PFSK-1 (cell line): Measurements from ENCODE around the gene KAT8.

Source experiments
- FOXP2 ChIP-seq: optimal IDR thresholded peaks from 2 replicates; pipeline ENCODE3; 2011; ENCODE audit warnings: borderline replicate concordance, control low read depth, inconsistent platforms; ENCODE audit not compliant: insufficient read depth; ENCODE audit errors: extremely low read length, extremely low read depth
- POLR2AphosphoS5 ChIP-seq: IDR thresholded peaks from 2 replicates; pipeline ENCODE4 v1.6.1; 2012; ENCODE audit warnings: low read depth, mild to moderate bottlenecking, control low read depth, low read length, moderate library complexity
- REST ChIP-seq, 2 experiments: IDR thresholded peaks; 2 replicates each; pipeline versions ENCODE4 v1.6.1 to v1.8.0; 2011 to 2012; ENCODE audit warnings: low read depth in 2 of 2, low read length in 2 of 2, control low read depth in 1 of 2, inconsistent platforms in 1 of 2, mild to moderate bottlenecking in 1 of 2, moderate library complexity in 1 of 2; ENCODE audit not compliant: insufficient read depth in 1 of 2
- SIN3A ChIP-seq: IDR thresholded peaks from 2 replicates; pipeline ENCODE4 v1.6.1; 2012; ENCODE audit warnings: mild to moderate bottlenecking, low read length, moderate library complexity, borderline replicate concordance; ENCODE audit not compliant: insufficient read depth
- TAF1 ChIP-seq: IDR thresholded peaks from 2 replicates; pipeline ENCODE4 v1.6.1; 2012; ENCODE audit warnings: low read length, control low read depth, borderline replicate concordance; ENCODE audit not compliant: insufficient read depth

GRCh38 chr16:31149332-31149731 is 31.9 kb downstream of the KAT8 start:
- TF ChIP-seq POLR2AphosphoS5 (no peak), TAF1 (no peak), SIN3A (no peak), REST (IDR thresholded peaks at IDR 0.05; ENCODE audit: insufficient read depth in 1 of 2, low read depth in 2 of 2, low read length in 2 of 2) (no peak), FOXP2 (no peak)
